ENCODE measurements around the gene IFNB1. TPM values are rescaled to one million over a fixed set of nuclear protein-coding genes. Genes with fewer than 3 reads are reported as not detected.
A peak's percentile ranks its signal among the peaks of the same experiment; 100 is the strongest.

IFNB1 gene
- total RNA-seq (not detected), total RNA-seq (0 reads per million in 2 donors)

DNA sequence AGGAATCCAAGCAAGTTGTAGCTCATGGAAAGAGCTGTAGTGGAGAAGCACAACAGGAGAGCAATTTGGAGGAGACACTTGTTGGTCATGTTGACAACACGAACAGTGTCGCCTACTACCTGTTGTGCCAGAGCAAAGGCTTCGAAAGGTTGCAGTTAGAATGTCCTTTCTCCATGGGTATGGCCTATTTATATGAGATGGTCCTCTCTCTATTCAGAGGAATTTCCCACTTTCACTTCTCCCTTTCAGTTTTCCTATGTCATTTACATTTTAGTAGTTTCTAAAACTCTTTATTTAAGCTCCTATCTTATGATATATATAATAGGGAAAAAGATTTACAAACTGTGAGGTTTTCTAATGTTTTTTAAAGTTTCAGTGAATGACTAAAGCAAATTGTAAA is at the start of gene IFNB1:
IFNB1 (minus strand) TSS at position 162 of the 400 bp plus-strand sequence; CDS start at position 89, 73 bp downstream.
- DNase-seq (no peak), ATAC-seq (no peak)
- no peaks in the 10 kb centered on the region for H3K36me3 Mint-ChIP-seq (ENCODE audit: low read depth)
- H3K27ac Mint-ChIP-seq = peak within 1 kb of the TSS; percentile 27
- H3K4me1 Mint-ChIP-seq = peaks cover 22% of the 10 kb centered on the region
- no peak within 1 kb of the TSS for H3K4me3 Mint-ChIP-seq
- peaks cover 4% of the 10 kb centered on the region for H3K27me3 Mint-ChIP-seq
- H3K9me3 ChIP-seq (ENCODE audit: control insufficient read depth, low read length, poor library complexity, severe bottlenecking) = no peaks in the 10 kb centered on the region

DNA sequence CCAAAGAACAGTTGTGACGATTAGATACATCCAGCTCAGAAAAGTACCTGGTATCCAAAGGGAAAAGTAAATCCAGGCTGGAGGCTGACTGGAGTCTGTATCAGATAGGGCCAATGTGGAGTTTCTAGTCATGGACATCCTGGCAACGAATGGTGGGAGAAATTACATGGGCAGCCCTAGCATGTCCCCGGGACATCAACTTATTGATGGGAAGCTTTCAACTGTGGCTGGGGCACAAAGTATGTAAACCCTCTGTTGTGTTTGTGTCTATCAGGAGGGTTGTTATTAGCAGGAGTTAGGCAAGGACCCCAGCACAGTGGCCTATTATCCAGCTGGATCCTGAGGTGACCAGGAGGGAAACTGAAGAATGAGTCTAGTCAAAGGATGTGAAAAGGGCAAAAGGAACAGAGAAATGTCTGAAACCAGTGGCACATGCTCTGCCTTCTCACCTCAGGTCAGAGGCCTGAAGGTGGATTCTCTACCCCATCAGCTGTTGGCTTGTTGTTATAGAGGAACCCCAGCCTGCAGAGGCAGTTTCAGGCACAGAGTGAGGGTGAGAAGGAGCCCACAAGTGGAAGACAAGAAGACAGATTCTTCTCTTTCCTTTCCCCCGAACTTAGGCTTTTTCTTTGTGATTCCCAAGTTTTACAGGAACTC is 44.0 kb upstream of the IFNB1 start:
- Mint-ChIP-seq H3K4me1 (peaks cover 2% of the 10 kb centered on the region), H3K27ac (no peak overlapping the region), H3K36me3 (ENCODE audit: low read depth) (peaks cover 2% of the 10 kb centered on the region), H3K4me3 (no peak overlapping the region), H3K27me3 (peaks cover 52% of the 10 kb centered on the region)
- ATAC-seq (no peak), DNase-seq (no peak)
- no peaks in the 10 kb centered on the region for H3K9me3 ChIP-seq (ENCODE audit: control insufficient read depth, low read length, poor library complexity, severe bottlenecking)

DNA sequence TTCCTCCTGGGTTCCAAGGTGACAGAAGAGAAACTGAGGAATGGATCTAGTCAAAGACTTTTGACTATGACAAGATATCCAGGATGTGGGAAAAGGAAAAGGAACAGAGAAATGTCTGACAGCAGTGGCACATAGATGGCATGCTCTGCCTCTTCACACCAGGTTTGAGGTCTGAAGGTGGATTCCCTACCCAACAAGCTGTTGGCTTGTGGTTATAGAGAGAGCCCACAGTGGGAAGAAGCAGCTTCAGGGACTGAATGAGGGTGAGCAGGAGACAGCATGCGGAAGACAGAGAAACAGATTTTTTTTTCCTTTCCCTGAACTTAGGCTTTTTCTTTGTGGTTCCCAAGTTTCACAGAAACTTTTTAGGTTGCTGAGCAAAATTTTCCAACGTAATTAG is 43.3 kb upstream of the IFNB1 start:
- H3K27me3 Mint-ChIP-seq = peaks cover 57% of the 10 kb centered on the region
- H3K4me3 Mint-ChIP-seq = no peak overlapping the region
- H3K4me1 Mint-ChIP-seq = peaks cover 8% of the 10 kb centered on the region
- no peak overlapping the region for H3K27ac Mint-ChIP-seq
- peaks cover 2% of the 10 kb centered on the region for H3K36me3 Mint-ChIP-seq (ENCODE audit: low read depth)
- no peaks in the 10 kb centered on the region for H3K9me3 ChIP-seq (ENCODE audit: control insufficient read depth, low read length, poor library complexity, severe bottlenecking)
- DNase-seq = no peak
- ATAC-seq = no peak

DNA sequence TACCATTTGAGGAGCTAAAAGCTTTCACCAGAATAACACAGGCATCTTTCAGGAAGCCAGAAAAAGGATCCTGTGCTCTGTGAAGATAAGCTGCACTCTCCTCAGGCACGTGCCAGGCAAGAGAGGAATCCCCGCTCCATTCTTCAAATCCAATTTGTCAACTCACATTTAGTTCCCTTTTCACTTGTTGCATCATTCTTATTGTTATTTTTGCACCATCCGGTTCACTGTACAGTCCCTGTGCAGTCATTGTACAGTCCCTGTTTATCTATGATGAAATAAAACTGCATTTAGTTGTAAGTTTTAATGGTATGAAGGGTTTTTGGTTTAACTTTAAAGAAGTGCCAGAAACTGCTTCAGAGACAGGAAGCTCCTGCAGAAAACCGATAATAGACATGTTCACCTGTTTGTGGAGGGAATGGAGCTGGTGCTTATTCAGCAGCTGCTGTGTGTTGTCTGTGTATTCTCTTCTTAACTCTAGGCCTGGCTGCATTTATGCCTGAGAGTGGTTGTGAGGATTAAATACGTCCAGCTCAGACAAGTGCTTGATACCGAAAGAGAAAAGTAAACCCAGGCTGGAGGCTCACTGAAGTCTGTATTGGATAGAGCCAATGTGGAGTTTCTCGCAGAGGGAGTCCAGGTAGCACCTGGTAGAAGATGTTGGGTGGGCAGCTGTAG is 41.5 kb upstream of the IFNB1 start:
- no peak overlapping the region for H3K4me3 Mint-ChIP-seq
- peaks cover 8% of the 10 kb centered on the region for H3K4me1 Mint-ChIP-seq
- no peak for DNase-seq
- H3K27me3 Mint-ChIP-seq = peaks cover 57% of the 10 kb centered on the region
- H3K9me3 ChIP-seq (ENCODE audit: control insufficient read depth, low read length, poor library complexity, severe bottlenecking) = no peaks in the 10 kb centered on the region
- peak; percentile 25 for ATAC-seq
- H3K27ac Mint-ChIP-seq = no peak overlapping the region
- peaks cover 3% of the 10 kb centered on the region for H3K36me3 Mint-ChIP-seq (ENCODE audit: low read depth)

- Mint-ChIP-seq H3K27ac (no peak overlapping the region), H3K36me3 (ENCODE audit: low read depth) (peaks cover 2% of the 10 kb centered on the region), H3K27me3 (peaks cover 41% of the 10 kb centered on the region), H3K4me3 (no peak overlapping the region), H3K4me1 (peaks cover 8% of the 10 kb centered on the region)
- DNase-seq (no peak), ATAC-seq (no peak)
- no peaks in the 10 kb centered on the region for H3K9me3 ChIP-seq (ENCODE audit: control insufficient read depth, low read length, poor library complexity, severe bottlenecking)
Observed at GRCh38 chr9:21114311-21114710, 36.6 kb upstream of the IFNB1 start.

DNA sequence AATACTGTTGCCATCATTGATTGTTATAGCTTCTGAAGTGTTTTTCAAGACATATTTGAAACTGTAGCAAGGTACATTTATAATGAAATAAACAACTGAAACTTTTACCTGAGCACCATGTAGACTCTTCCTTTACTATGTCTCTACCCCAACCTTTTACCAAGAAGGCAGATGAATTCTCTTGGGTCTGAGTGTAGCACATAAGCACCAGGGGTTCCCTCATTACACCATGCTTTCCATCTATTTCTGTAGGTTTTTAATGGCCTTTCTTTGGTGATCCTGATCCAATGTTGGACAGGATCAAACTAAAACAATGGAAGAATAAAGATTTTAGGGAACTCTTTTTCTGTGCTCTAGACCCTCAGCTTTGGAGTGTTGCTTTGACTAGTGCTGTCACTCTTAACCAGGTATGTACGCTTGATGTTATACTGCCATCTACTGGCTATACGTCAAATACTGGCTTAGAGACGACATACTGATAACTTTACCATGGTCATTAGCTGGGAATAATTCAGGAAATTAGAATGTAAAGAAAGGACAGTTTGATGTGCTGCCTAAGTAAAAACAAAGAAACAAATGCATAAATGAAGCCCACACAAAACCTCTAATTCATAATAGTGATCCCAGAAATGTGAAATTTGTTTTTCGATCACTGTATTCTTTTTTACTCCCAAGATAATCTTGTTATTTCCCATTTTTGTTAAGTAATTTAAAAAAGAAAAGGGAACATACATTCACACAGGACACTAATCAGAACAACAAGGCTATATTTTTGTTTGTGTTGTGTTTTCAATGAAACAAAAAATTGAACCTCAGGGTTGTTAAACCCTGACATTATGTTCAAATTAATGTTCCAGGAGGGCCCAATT is 33.2 kb upstream of the IFNB1 start:
- ATAC-seq (peak; percentile 88), DNase-seq (no peak)
- Mint-ChIP-seq H3K4me3 (no peak overlapping the region), H3K36me3 (ENCODE audit: low read depth) (peaks cover 2% of the 10 kb centered on the region), H3K27me3 (peaks cover 13% of the 10 kb centered on the region), H3K27ac (no peak overlapping the region), H3K4me1 (peaks cover 2% of the 10 kb centered on the region)
- H3K9me3 ChIP-seq (ENCODE audit: control insufficient read depth, low read length, poor library complexity, severe bottlenecking) = no peaks in the 10 kb centered on the region

DNA sequence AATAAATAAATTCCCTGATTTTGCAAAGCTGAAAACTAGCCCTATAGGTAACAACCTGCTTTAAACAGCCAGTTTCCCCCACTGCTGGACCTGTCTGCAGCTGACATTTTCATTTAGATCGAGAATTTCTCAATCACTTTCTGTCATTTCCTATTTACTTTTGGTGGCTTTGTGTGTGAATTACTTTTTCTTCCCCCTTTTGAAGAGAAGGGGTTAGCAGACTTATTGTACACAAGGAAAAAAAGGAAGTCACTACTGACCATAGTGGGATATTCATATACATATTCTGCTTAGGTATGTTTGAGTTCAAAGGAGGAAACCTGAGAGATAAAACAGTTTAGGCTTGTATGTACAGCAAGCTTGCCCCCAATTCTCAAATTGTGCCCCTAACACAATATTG is 27.0 kb upstream of the IFNB1 start:
- Mint-ChIP-seq H3K27ac (no peak overlapping the region), H3K4me1 (peaks cover 8% of the 10 kb centered on the region), H3K36me3 (ENCODE audit: low read depth) (no peaks in the 10 kb centered on the region)

GRCh38 chr9:21102305-21102704 is 24.6 kb upstream of the IFNB1 start:
- ATAC-seq = no peak
- no peaks in the 10 kb centered on the region for H3K36me3 Mint-ChIP-seq (ENCODE audit: low read depth)
- no peak overlapping the region for H3K27ac Mint-ChIP-seq
- no peaks in the 10 kb centered on the region for H3K9me3 ChIP-seq (ENCODE audit: control insufficient read depth, low read length, poor library complexity, severe bottlenecking)
- DNase-seq = no peak
- peaks cover 20% of the 10 kb centered on the region for H3K27me3 Mint-ChIP-seq
- no peak overlapping the region for H3K4me3 Mint-ChIP-seq
- H3K4me1 Mint-ChIP-seq = peaks cover 10% of the 10 kb centered on the region

More for the DNA sequence above, 27.0 kb upstream of the IFNB1 start:
- H3K4me3 Mint-ChIP-seq = no peak overlapping the region
- no peaks in the 10 kb centered on the region for H3K9me3 ChIP-seq (ENCODE audit: control insufficient read depth, low read length, poor library complexity, severe bottlenecking)
- ATAC-seq (no peak), DNase-seq (no peak)
- peaks cover 20% of the 10 kb centered on the region for H3K27me3 Mint-ChIP-seq

DNA sequence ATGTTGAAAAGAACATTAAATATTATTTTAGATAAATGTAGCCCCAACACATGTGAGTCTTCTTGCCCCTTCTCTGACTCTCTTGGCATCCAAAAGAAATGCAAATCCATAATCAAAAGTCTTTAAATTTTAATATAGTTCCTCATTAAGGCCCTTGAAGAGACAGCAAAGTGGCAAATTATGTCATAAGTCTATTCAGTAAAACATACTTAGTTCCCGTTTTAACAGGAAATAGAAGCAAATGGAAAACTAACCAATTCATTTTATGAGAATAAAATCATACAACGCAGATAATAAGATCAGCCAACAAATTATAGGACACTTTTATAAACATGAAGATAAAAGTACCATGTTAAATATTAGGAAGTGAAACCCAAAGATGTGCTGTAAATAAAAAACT is 20.1 kb upstream of the IFNB1 start:
- no peaks in the 10 kb centered on the region for H3K9me3 ChIP-seq (ENCODE audit: control insufficient read depth, low read length, poor library complexity, severe bottlenecking)
- DNase-seq (no peak), ATAC-seq (no peak)
- Mint-ChIP-seq H3K36me3 (ENCODE audit: low read depth) (no peaks in the 10 kb centered on the region), H3K27me3 (peaks cover 2% of the 10 kb centered on the region), H3K4me3 (no peak overlapping the region), H3K27ac (no peak overlapping the region), H3K4me1 (peaks cover 23% of the 10 kb centered on the region)

DNA sequence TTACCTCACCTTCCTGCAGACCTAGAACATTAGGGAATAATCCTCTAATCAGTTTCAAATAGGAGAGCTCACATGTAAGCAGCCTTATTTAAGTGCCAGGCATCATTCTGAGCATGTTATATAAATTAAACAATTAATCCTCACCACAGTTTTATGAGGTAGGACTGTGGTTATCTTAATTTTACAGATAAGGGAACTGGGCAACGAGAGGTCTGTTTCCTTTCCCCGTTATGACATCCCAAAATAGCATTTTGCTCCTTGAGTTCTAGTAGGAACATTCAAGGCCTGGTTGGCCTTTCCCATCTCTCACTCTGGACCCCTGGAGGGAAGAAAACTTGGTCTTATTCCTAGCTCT is 19.1 kb upstream of the IFNB1 start:
- Mint-ChIP-seq H3K27me3 (no peaks in the 10 kb centered on the region), H3K27ac (peak overlapping the region; percentile 92), H3K4me1 (peaks cover 26% of the 10 kb centered on the region), H3K36me3 (ENCODE audit: low read depth) (no peaks in the 10 kb centered on the region), H3K4me3 (peak overlapping the region; percentile 80)
- DNase-seq (no peak), ATAC-seq (no peak)
- H3K9me3 ChIP-seq (ENCODE audit: control insufficient read depth, low read length, poor library complexity, severe bottlenecking) = no peaks in the 10 kb centered on the region

DNA sequence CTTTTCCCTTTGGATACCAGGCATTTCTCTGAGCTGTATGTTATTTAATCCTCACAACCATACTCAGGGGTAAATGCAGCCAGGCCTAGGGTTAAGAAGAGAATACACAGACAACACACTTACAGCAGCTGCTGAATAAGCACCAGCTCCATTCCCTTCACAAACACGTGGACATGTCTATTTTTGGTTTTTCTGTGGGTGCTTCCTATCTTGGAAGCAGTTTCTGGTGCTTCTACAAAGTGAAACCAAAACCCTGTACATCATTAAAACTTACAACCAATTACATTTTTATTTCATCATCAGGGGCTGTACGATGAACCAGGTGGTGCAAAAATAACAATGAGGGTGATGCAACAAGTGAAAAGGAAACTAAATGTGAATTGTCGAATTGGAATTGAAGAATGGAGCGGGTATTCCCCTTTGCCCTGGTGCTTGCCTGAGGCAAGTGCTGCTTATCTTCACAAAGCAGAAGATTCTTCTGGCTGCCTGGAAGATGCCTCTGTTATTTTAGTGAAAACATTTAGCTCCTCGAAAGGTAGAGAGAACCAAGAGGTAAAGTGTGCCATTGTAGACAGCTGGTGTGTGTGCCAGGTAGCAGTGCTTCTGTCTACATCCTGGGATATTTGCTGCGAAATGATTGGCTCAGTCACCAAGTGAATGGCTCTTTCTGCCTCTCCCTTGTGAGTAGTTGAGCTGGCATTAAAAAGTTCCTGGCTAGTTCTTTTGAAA is 18.6 kb upstream of the IFNB1 start:
- peak; percentile 99 for ATAC-seq
- no peaks in the 10 kb centered on the region for H3K9me3 ChIP-seq (ENCODE audit: control insufficient read depth, low read length, poor library complexity, severe bottlenecking)
- H3K27ac Mint-ChIP-seq = peak overlapping the region; percentile 92
- peaks cover 29% of the 10 kb centered on the region for H3K4me1 Mint-ChIP-seq
- peak overlapping the region; percentile 80 for H3K4me3 Mint-ChIP-seq
- peak in 1 of 3 donors; percentile 11 for DNase-seq
- no peaks in the 10 kb centered on the region for H3K36me3 Mint-ChIP-seq (ENCODE audit: low read depth)
- no peaks in the 10 kb centered on the region for H3K27me3 Mint-ChIP-seq

GRCh38 chr9:21095561-21095960 is 17.8 kb upstream of the IFNB1 start:
- ATAC-seq (no peak), DNase-seq (no peak)
- H3K4me1 Mint-ChIP-seq = peaks cover 29% of the 10 kb centered on the region
- H3K27ac Mint-ChIP-seq = peak overlapping the region; percentile 92
- H3K27me3 Mint-ChIP-seq = no peaks in the 10 kb centered on the region
- H3K36me3 Mint-ChIP-seq (ENCODE audit: low read depth) = no peaks in the 10 kb centered on the region
- H3K4me3 Mint-ChIP-seq = no peak overlapping the region
- H3K9me3 ChIP-seq (ENCODE audit: control insufficient read depth, low read length, poor library complexity, severe bottlenecking) = no peaks in the 10 kb centered on the region

- Mint-ChIP-seq H3K27me3 (no peaks in the 10 kb centered on the region), H3K4me3 (no peak overlapping the region), H3K4me1 (peaks cover 19% of the 10 kb centered on the region), H3K36me3 (ENCODE audit: low read depth) (no peaks in the 10 kb centered on the region), H3K27ac (no peak overlapping the region)
- ATAC-seq = no peak
- H3K9me3 ChIP-seq (ENCODE audit: control insufficient read depth, low read length, poor library complexity, severe bottlenecking) = no peaks in the 10 kb centered on the region
- no peak for DNase-seq
Observed at GRCh38 chr9:21086538-21086937, 8.8 kb upstream of the IFNB1 start.
